ENCODE data around the gene FLNB. TPM values are rescaled to one million over a fixed set of nuclear protein-coding genes. Genes with fewer than 3 reads are reported as not detected.

Gene FLNB
- total RNA-seq, 1 donor from 2014 or later, result 75.4 TPM

- H3K27ac Mint-ChIP-seq (ENCODE audit: unreplicated experiment), result no peak overlapping the region
- H3K9me3 Mint-ChIP-seq (ENCODE audit: unreplicated experiment), result no peaks in the 10 kb centered on the region
- DNase-seq, result no peak
- no peak for TF ChIP-seq CTCF (IDR thresholded peaks at IDR 0.05; ENCODE audit: partially characterized antibody, unreplicated experiment)
- no peaks in the 10 kb centered on the region for H3K4me1 Mint-ChIP-seq (ENCODE audit: low read depth, unreplicated experiment)
- H3K36me3 Mint-ChIP-seq (ENCODE audit: unreplicated experiment), result no peaks in the 10 kb centered on the region
- no peaks in the 10 kb centered on the region for H3K27me3 Mint-ChIP-seq (ENCODE audit: unreplicated experiment)
- H3K4me3 Mint-ChIP-seq (ENCODE audit: unreplicated experiment), result no peak overlapping the region
Measured at GRCh38 chr3:58094657-58095056, 86.4 kb downstream of the FLNB start.

GRCh38 chr3:58095603-58096138 is 87.4 kb downstream of the FLNB start:
- no peak for TF ChIP-seq CTCF (IDR thresholded peaks at IDR 0.05; ENCODE audit: partially characterized antibody, unreplicated experiment)
- no peaks in the 10 kb centered on the region for H3K4me1 Mint-ChIP-seq (ENCODE audit: low read depth, unreplicated experiment)
- no peaks in the 10 kb centered on the region for H3K9me3 Mint-ChIP-seq (ENCODE audit: unreplicated experiment)
- no peak overlapping the region for H3K27ac Mint-ChIP-seq (ENCODE audit: unreplicated experiment)
- no peak overlapping the region for H3K4me3 Mint-ChIP-seq (ENCODE audit: unreplicated experiment)
- no peak for DNase-seq
- no peaks in the 10 kb centered on the region for H3K36me3 Mint-ChIP-seq (ENCODE audit: unreplicated experiment)
- H3K27me3 Mint-ChIP-seq (ENCODE audit: unreplicated experiment), result no peaks in the 10 kb centered on the region

GRCh38 chr3:58098531-58098930 is 90.3 kb downstream of the FLNB start:
- Mint-ChIP-seq H3K27me3 (ENCODE audit: unreplicated experiment) (no peaks in the 10 kb centered on the region), H3K4me3 (ENCODE audit: unreplicated experiment) (no peak overlapping the region), H3K27ac (ENCODE audit: unreplicated experiment) (no peak overlapping the region), H3K9me3 (ENCODE audit: unreplicated experiment) (no peaks in the 10 kb centered on the region), H3K36me3 (ENCODE audit: unreplicated experiment) (peaks cover 6% of the 10 kb centered on the region), H3K4me1 (ENCODE audit: low read depth, unreplicated experiment) (no peaks in the 10 kb centered on the region)
- DNase-seq, result no peak
- TF ChIP-seq CTCF (IDR thresholded peaks at IDR 0.05; ENCODE audit: partially characterized antibody, unreplicated experiment), result no peak

GRCh38 chr3:58099865-58100264 is 91.6 kb downstream of the FLNB start:
- Mint-ChIP-seq H3K27me3 (ENCODE audit: unreplicated experiment) (no peaks in the 10 kb centered on the region), H3K4me1 (ENCODE audit: low read depth, unreplicated experiment) (no peaks in the 10 kb centered on the region), H3K36me3 (ENCODE audit: unreplicated experiment) (peaks cover 6% of the 10 kb centered on the region), H3K9me3 (ENCODE audit: unreplicated experiment) (no peaks in the 10 kb centered on the region), H3K27ac (ENCODE audit: unreplicated experiment) (no peak overlapping the region), H3K4me3 (ENCODE audit: unreplicated experiment) (no peak overlapping the region)
- DNase-seq, result no peak
- TF ChIP-seq CTCF (IDR thresholded peaks at IDR 0.05; ENCODE audit: partially characterized antibody, unreplicated experiment), result no peak

GRCh38 chr3:58101499-58102389 is 93.5 kb downstream of the FLNB start:
- H3K27me3 Mint-ChIP-seq (ENCODE audit: unreplicated experiment), result no peaks in the 10 kb centered on the region
- no peaks in the 10 kb centered on the region for H3K4me1 Mint-ChIP-seq (ENCODE audit: low read depth, unreplicated experiment)
- no peak for TF ChIP-seq CTCF (IDR thresholded peaks at IDR 0.05; ENCODE audit: partially characterized antibody, unreplicated experiment)
- H3K9me3 Mint-ChIP-seq (ENCODE audit: unreplicated experiment), result no peaks in the 10 kb centered on the region
- H3K36me3 Mint-ChIP-seq (ENCODE audit: unreplicated experiment), result peaks cover 10% of the 10 kb centered on the region
- no peak for DNase-seq
- no peak overlapping the region for H3K4me3 Mint-ChIP-seq (ENCODE audit: unreplicated experiment)
- no peak overlapping the region for H3K27ac Mint-ChIP-seq (ENCODE audit: unreplicated experiment)
